Cardiac fibroblast (primary cell): ENCODE results near the gene VILL.

Experiments used
- DNase-seq, 2 donors: peaks; one replicate each; pipeline versions ENCODE4 v3.0.0 to v3.0.0-alpha.2; 2010; ENCODE audit warnings: low read depth in 2 of 2
- H3K4me3 ChIP-seq, 2 donors: replicated peaks in 1 of 2; 1 replicate in 1 of 2; 2 replicates in 1 of 2; pipeline ENCODE4 v1.5.1; 2011; ENCODE audit warnings: low read depth in 2 of 2, low read length in 2 of 2, mild to moderate bottlenecking in 2 of 2, moderate library complexity in 1 of 2
- CTCF ChIP-seq: IDR thresholded peaks from one replicate; pipeline ENCODE4 v1.5.1; 2011; ENCODE audit warnings: low read depth, mild to moderate bottlenecking, low read length, inconsistent platforms

The VILL gene

DNA sequence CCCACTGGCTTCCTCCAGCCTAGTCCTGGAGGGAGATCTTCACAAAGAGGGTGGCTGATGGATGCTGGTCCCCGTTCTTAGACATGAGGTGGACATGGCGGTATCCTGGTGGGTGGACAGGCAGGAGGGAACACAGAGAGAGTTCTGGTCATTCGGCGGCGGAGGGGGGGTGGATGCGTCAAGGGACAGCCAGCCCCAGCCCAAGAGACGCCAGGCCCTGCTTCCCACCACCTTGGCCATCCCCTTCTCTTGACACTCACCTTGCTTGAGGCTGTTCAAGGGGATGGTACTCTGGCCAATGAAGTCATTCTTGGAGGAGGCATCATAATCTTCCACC, 17.1 kb downstream of the VILL start:
- DNase-seq = no peak
- no peak for TF ChIP-seq CTCF
- H3K4me3 ChIP-seq = no peak overlapping the region

DNA sequence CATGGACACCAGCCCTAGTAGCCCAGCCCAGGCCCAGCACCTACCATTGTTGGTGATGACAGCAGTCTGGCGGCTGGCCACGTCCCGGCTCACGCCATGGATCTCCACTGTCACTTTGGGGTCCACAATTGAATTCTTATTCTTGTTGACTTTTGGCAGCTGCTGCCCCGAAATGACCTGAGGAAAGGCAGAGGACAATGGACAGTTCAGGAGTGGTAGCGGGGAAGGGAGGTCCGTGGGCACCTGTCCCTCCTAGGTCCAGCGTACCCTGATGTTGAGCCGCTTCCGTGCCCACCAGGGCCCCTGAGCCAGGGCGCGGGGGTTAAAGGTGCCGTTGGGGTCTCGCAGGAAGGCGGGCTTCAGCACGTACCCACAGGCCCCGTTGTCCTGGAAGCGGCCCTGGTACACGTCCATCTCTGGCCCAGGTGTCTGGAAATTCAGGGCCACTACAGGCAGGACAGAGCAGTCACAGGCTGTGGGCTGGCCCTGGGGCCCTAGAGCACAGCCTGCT, 17.7 kb downstream of the VILL start:
- no peak for TF ChIP-seq CTCF
- no peak for DNase-seq
- no peak overlapping the region for H3K4me3 ChIP-seq

GRCh38 chr3:38008971-38009580, 18.5 kb downstream of the VILL start:
- DNase-seq = no peak
- no peak for TF ChIP-seq CTCF
- H3K4me3 ChIP-seq = no peak overlapping the region

GRCh38 chr3:38009807-38010591, 19.4 kb downstream of the VILL start:
- H3K4me3 ChIP-seq = no peak overlapping the region
- no peak for DNase-seq
- no peak for TF ChIP-seq CTCF

- TF ChIP-seq CTCF = no peak
- no peak overlapping the region for H3K4me3 ChIP-seq
- DNase-seq = no peak
Observed at GRCh38 chr3:38011111-38011510, 20.5 kb downstream of the VILL start.

- no peak for TF ChIP-seq CTCF
- DNase-seq = no peak
- no peak overlapping the region for H3K4me3 ChIP-seq
Observed at GRCh38 chr3:38015485-38015884, 24.9 kb downstream of the VILL start.

DNA sequence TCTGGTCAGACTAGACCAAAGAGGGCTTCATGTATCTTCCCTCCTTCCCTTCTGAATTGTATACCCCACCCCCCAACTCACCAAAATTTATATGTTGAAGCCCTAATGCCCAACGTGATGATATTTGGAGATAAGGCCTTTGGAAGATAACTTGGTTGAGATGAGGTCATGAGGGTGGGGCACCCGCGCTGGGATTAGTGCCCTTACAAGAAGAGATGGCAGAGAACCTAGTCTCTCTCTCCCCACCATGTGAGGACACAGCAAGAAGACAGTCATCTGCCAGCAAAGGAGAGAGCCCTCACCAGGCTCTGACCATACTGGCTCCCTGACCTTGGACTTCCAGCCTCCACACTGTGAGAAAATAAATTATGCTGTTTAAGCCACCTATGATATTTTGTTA, 25.4 kb downstream of the VILL start:
- no peak for DNase-seq
- no peak for TF ChIP-seq CTCF
- no peak overlapping the region for H3K4me3 ChIP-seq
